Fibroblast of mammary gland (primary cell): Measurements from ENCODE around the gene PABPC1L.

Experiments
- DNase-seq: peaks from one replicate; pipeline ENCODE4 v3.0.0-alpha.2; 2010; ENCODE audit warnings: low read depth
- H3K4me3 ChIP-seq: 2 replicates; pipeline ENCODE4 v1.5.1; 2011; ENCODE audit warnings: low read depth, mild to moderate bottlenecking, low read length, moderate library complexity; ENCODE audit not compliant: control insufficient read depth
- TF ChIP-seq, protein P1 (sequence below): conservative IDR thresholded peaks from 2 replicates; pipeline ENCODE4 v1.5.1; 2011; ENCODE audit warnings: low read depth, low read length, inconsistent platforms; ENCODE audit not compliant: control insufficient read depth, insufficient read depth

Gene PABPC1L

DNA sequence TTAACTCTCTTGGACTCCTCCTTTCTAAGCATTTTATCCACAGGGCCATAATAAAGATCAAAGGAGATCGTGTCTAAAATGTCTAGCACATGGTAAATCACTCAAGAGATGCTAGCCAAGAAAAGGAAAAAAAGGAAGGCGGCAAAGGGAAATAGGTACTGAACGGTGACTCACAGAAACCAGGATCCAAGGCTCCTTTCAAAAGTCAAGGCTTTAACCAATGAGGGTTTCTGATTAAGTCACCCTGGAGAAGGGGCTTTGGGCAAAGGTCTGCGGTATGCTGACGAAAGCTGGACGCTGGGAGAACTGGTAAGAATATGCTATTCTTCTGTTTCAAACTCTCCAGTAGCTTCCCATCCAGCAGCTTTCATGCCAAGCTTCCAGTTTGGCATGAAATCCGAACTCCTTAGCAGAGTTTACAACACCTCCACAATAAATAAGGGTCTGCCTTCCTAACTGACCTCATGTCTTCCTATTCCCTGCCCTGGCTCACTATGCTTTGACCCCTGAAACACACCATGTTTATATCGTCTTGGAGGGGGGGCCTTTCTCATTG, 49.3 kb downstream of the PABPC1L start:
- peak overlapping the region; percentile 65 for H3K4me3 ChIP-seq
- DNase-seq: peak; percentile 63
- TF ChIP-seq, protein P1, sequence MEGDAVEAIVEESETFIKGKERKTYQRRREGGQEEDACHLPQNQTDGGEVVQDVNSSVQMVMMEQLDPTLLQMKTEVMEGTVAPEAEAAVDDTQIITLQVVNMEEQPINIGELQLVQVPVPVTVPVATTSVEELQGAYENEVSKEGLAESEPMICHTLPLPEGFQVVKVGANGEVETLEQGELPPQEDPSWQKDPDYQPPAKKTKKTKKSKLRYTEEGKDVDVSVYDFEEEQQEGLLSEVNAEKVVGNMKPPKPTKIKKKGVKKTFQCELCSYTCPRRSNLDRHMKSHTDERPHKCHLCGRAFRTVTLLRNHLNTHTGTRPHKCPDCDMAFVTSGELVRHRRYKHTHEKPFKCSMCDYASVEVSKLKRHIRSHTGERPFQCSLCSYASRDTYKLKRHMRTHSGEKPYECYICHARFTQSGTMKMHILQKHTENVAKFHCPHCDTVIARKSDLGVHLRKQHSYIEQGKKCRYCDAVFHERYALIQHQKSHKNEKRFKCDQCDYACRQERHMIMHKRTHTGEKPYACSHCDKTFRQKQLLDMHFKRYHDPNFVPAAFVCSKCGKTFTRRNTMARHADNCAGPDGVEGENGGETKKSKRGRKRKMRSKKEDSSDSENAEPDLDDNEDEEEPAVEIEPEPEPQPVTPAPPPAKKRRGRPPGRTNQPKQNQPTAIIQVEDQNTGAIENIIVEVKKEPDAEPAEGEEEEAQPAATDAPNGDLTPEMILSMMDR: no peak

DNA sequence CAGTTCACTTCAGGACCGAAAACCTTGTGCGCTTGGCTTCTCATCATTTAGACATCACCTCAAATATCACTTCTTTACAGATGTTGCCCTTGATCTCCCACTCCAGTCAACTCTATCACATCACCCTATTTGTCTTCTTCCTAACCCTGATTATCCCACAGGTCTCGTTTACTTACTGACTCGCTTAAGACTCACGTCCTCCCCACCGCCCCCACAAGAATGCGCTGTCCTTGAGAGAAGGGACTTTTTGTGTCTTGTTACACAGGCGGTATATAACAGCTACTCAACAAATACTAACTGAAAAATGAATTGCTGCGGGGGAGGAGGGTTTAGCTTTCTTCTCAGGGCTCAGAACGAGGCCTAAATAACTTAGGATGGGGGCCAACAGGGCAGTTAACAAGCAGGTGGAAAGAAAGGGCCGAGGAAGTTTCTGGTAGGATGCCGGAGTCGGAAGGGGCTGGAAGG, 49.8 kb downstream of the PABPC1L start:
- TF ChIP-seq, protein P1: no peak
- DNase-seq: peak; percentile 83
- H3K4me3 ChIP-seq: peak overlapping the region; percentile 65

DNA sequence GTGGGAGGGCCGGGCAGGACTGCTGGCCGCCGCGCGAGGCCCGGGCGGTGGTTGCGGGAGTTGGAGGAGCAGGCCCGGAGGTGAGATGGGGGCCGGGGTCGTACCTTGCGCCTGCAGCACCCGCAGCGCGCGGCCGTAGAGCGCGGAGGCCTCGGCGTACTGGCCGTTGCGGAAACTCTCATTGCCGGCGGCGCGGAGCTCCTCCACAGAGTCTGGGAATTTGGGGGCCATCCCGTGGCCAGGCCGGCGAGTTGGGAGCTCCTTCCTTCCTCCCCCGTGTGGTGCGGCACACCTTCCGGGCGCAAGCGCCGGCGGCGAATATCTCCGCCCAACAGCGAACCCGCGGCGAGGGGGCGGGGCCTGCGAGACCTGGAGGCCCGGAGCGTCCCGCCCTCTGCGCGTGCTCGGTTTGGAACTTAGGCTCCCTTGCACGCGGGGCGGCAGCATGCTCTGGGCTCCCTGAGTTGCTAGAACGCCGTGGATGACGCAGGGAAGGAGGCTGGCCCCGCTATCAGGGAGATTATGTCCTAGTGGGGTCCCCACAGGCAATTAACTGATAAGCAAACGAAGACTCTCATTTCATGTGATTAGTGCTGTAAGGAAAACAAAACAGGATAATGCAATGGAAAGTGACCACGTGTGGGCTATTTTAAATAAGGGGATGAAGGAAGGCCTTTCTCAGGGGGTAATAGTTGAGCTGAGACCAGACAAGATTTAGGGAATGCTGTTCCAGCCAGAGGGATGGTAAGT, 50.4 kb downstream of the PABPC1L start, which contains the start of gene TOMM34:
TOMM34 (minus strand) TSS at position 295 of the 750 bp plus-strand sequence; CDS start at position 231, 64 bp downstream.
- peak; percentile 88 for DNase-seq
- TF ChIP-seq, protein P1: no peak
- H3K4me3 ChIP-seq: peak within 1 kb of the TSS; percentile 65

DNA sequence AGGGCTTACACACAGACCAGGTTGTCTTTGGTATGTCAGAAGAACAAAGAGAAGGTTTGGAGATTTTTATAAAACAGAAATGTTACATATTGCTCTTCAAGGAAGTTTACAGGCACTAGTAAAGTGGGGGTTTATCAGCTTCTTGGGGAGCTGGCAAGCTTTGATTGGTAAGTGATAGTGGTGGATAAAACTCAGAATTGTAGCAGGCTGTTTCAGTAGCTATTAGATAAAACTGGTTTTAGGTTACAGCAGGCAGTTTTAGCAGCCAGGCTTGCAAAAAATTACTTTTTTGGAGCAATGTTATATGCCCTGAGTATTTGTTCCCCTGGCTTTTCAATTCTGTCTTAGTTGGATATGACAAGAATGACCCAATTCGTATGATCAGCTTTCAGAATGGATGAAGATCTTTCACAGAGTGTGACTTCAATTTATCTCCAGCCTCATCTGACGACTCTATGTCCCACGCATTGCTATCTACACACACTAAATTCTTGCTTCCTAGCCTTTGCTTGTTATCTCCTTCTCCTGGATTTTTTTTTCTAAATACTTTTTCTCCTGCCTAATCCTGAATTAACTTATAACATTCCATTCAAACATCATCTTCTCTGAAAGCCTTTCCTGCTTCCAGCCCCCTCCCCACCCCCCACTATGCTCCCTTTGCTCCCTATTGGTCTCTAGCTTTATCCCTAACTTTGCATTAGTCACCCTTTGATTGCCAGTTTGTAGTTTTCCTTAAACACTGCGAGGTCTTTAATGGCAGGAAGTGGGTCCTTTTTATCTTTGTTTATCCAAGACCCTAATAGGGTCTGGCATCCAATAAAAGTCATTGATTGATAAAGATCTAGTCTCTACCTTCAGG, 51.4 kb downstream of the PABPC1L start:
- no peak for DNase-seq
- no peak overlapping the region for H3K4me3 ChIP-seq
- TF ChIP-seq, protein P1: no peak

DNA sequence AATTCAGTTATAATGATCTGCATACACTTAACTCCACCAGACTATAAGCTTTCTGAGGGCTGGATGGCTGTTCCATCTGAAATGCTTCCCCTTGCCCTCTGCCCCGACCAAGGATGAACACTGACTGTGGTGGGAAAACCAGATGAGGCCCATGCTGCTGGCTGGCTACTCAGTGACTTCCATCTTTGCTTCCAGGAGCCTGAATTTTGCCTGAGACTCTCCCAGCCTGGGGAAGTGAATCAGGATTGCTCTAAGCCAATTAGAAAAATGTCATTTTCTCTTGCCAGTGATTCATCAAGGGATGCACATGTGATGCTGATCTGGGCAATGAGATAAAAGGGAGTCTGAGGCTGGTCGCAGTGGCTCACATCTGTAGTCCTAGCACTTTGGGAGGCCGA, 52.0 kb downstream of the PABPC1L start:
- DNase-seq: peak; percentile 84
- TF ChIP-seq, protein P1: no peak
- H3K4me3 ChIP-seq: no peak overlapping the region

DNA sequence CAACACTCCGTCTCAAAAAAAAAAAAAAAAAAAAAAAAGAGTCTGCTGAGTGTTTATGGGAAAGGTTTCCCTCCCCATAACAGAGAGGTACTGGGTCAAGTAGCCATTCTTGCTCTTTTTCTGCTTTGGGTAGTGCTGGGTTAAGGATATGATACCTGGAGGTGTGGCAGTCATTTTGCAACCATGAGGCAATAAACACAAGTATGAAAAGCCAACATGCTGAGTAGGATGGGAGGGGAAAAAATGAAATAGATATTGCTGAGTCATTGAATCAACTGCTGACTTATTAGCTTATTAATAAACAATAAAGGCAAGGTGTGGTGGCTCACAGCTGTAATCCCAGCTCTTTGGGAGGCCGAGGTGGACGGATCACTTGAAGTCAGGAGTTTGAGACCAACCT, 52.6 kb downstream of the PABPC1L start:
- no peak overlapping the region for H3K4me3 ChIP-seq
- no peak for DNase-seq
- TF ChIP-seq, protein P1: no peak
